ENCODE data around the gene ARHGAP45. TPM values are rescaled to one million over a fixed set of nuclear protein-coding genes. Genes with fewer than 3 reads are reported as not detected.

Gene ARHGAP45
- total RNA-seq, 6 experiments from 2014 or later = 4.2 to 10.0 (median 7.3) TPM

DNA sequence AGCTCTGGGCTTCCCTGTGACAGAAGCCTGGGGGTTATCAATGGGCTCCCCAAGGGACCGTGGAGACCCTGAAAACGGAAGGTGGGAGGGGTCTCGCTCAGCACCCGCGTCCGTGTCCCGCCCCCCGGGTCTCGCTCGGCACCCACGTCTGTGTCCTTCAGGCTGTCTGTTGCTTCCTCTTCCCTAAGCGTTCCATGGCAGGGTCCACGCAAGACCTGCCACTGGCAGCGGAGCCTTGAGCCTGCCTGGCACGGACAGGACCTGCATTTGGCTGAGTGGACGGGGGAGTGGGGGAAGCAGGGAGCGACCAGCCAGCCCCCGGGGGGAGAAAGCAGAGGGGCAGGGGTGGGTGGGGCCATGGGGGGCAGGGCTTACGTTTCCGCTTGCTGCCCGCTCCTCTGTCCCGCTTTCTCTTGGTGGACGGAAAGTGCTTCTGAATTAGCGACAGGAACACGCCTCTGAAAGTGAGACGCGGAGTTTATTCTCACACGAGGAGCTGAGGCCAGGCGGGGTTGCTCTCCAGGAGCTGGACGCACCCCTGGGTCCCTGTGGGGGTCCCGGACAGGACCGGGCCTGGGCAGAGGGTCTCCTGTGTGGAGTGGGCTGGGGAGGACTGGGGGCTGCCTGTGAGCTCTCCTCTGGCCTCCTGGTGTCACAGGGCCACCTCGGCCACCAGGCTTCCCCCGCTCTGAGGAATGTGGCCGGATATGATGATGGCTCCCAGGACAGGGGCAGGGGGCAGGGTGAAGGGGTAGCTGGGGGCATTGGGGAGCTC is 48.9 kb downstream of the ARHGAP45 start:
- WGBS (ENCODE audit: insufficient coverage, low coverage, low lambda C conversion rate, missing lambda C conversion rate) = 76% methylated on average over 9 of the region's 35 CpGs
- H3K27me3 ChIP-seq = no peaks in the 10 kb centered on the region
- intact Hi-C loops (cut with DNase I) = loop anchor here (5.0 to 10.0 kb wide), 2 partner anchors 69 to 76 kb away; no protein-coding TSS in a partner anchor
- no peak for TF ChIP-seq POLR2A (IDR thresholded peaks at IDR 0.05)
- TF ChIP-seq, protein P1, sequence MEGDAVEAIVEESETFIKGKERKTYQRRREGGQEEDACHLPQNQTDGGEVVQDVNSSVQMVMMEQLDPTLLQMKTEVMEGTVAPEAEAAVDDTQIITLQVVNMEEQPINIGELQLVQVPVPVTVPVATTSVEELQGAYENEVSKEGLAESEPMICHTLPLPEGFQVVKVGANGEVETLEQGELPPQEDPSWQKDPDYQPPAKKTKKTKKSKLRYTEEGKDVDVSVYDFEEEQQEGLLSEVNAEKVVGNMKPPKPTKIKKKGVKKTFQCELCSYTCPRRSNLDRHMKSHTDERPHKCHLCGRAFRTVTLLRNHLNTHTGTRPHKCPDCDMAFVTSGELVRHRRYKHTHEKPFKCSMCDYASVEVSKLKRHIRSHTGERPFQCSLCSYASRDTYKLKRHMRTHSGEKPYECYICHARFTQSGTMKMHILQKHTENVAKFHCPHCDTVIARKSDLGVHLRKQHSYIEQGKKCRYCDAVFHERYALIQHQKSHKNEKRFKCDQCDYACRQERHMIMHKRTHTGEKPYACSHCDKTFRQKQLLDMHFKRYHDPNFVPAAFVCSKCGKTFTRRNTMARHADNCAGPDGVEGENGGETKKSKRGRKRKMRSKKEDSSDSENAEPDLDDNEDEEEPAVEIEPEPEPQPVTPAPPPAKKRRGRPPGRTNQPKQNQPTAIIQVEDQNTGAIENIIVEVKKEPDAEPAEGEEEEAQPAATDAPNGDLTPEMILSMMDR (IDR thresholded peaks at IDR 0.05) = no peak
- no peaks in the 10 kb centered on the region for H3K9me3 ChIP-seq
- H3K4me3 ChIP-seq = no peak overlapping the region
- no peak for DNase-seq
- peaks cover 0 to 13% (median 2%) of the 10 kb centered on the region in 4 donors for H3K4me1 ChIP-seq
- ATAC-seq = no peak
- peaks cover 14 to 81% (median 39%) of the 10 kb centered on the region in 4 donors for H3K36me3 ChIP-seq
- H3K27ac ChIP-seq = no peak overlapping the region

- Histone ChIP-seq H3K27ac (no peak overlapping the region), H3K27me3 (no peaks in the 10 kb centered on the region), H3K9me3 (no peaks in the 10 kb centered on the region), H3K4me3 (no peak overlapping the region), H3K4me1 (peaks cover 0 to 13% (median 2%) of the 10 kb centered on the region in 4 donors), H3K36me3 (peaks cover 14 to 87% (median 43%) of the 10 kb centered on the region in 4 donors)
- 50% methylated on average over 2 of the region's 52 CpGs for WGBS (ENCODE audit: insufficient coverage, low coverage, low lambda C conversion rate, missing lambda C conversion rate)
- intact Hi-C loops (cut with DNase I) = loop anchor here (5.0 to 10.0 kb wide), 2 partner anchors 68 to 75 kb away; no protein-coding TSS in a partner anchor
- peak in 1 of 3 donors; percentile 54 for DNase-seq
- no peak for ATAC-seq
- TF ChIP-seq, protein P1 (IDR thresholded peaks at IDR 0.05) = no peak
- TF ChIP-seq POLR2A (IDR thresholded peaks at IDR 0.05) = no peak
Measured at GRCh38 chr19:1116726-1117581, 50.0 kb downstream of the ARHGAP45 start.

GRCh38 chr19:1117654-1118053 is 50.7 kb downstream of the ARHGAP45 start:
- no peak overlapping the region for H3K4me3 ChIP-seq
- H3K9me3 ChIP-seq = no peaks in the 10 kb centered on the region
- ATAC-seq (no peak), DNase-seq (no peak)
- no peak overlapping the region for H3K27ac ChIP-seq
- H3K4me1 ChIP-seq = peaks cover 0 to 13% (median 2%) of the 10 kb centered on the region in 4 donors
- intact Hi-C loops (cut with DNase I) = loop anchor here (5.0 to 10.0 kb wide), 2 partner anchors 67 to 75 kb away; no protein-coding TSS in a partner anchor
- WGBS (ENCODE audit: insufficient coverage, low coverage, low lambda C conversion rate, missing lambda C conversion rate) = 93% methylated on average over 4 of the region's 16 CpGs
- H3K27me3 ChIP-seq = no peaks in the 10 kb centered on the region
- H3K36me3 ChIP-seq = peaks cover 12 to 87% (median 48%) of the 10 kb centered on the region in 4 donors
- TF ChIP-seq POLR2A (IDR thresholded peaks at IDR 0.05) = no peak
- TF ChIP-seq, protein P1 (IDR thresholded peaks at IDR 0.05) = no peak

DNA sequence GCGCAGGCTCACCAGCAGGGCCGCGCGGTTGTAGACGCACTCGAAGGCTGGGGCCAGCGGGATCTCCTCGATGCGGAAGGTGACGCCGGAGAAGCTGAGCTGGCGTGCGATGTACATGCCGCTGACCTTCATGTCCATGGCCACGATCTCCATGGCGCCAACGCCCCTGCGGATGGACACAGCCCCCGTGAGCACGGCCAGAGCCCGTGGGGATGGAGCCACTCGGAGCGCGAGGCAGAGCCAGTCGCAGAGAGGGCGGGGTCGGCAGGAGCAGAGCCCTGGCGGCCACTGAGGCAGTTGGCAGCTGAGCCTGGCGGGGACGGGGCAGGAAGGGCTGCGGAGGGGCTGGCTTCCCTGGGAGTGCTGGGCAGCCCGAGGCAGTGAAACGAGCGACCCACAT is 52.0 kb downstream of the ARHGAP45 start:
- 100% methylated on average over 1 of the region's 34 CpGs for WGBS (ENCODE audit: insufficient coverage, low coverage, low lambda C conversion rate, missing lambda C conversion rate)
- DNase-seq (peak in 1 of 3 donors; percentile 58), ATAC-seq (no peak)
- Histone ChIP-seq H3K27me3 (no peaks in the 10 kb centered on the region), H3K36me3 (peaks cover 19 to 97% (median 59%) of the 10 kb centered on the region in 4 donors), H3K9me3 (no peaks in the 10 kb centered on the region), H3K4me1 (peaks cover 0 to 4% (median 0%) of the 10 kb centered on the region in 4 donors), H3K27ac (no peak overlapping the region), H3K4me3 (no peak overlapping the region)
- intact Hi-C loops (cut with DNase I) = loop anchor here (5.0 to 10.0 kb wide), 2 partner anchors 66 to 73 kb away; no protein-coding TSS in a partner anchor
- TF ChIP-seq, protein P1 (IDR thresholded peaks at IDR 0.05) = no peak
- no peak for TF ChIP-seq POLR2A (IDR thresholded peaks at IDR 0.05)

Measured in right lobe of liver (tissue), 6 donors.